Uterus (tissue), 2 donors: ENCODE data around the gene INMT.

Source experiments
- POLR2A ChIP-seq, 2 donors: fragments of 450-650 bp; IDR thresholded peaks; one replicate each; pipeline ENCODE4 v1.6.1; 2016; ENCODE audit warnings: antibody characterized with exemption in 2 of 2, mild to moderate bottlenecking in 1 of 2, moderate library complexity in 1 of 2
- TF ChIP-seq, protein P1 (sequence below), 4 experiments: fragments of 200-600 bp in 2 of 4; fragments of 450-650 bp in 2 of 4; sonication (generic) in 2 of 4; IDR thresholded peaks; one replicate each; pipeline ENCODE4 v1.5.1; 2016 to 2019; ENCODE audit warnings: antibody characterized with exemption in 4 of 4, mild to moderate bottlenecking in 2 of 4, moderate library complexity in 1 of 4

DNA sequence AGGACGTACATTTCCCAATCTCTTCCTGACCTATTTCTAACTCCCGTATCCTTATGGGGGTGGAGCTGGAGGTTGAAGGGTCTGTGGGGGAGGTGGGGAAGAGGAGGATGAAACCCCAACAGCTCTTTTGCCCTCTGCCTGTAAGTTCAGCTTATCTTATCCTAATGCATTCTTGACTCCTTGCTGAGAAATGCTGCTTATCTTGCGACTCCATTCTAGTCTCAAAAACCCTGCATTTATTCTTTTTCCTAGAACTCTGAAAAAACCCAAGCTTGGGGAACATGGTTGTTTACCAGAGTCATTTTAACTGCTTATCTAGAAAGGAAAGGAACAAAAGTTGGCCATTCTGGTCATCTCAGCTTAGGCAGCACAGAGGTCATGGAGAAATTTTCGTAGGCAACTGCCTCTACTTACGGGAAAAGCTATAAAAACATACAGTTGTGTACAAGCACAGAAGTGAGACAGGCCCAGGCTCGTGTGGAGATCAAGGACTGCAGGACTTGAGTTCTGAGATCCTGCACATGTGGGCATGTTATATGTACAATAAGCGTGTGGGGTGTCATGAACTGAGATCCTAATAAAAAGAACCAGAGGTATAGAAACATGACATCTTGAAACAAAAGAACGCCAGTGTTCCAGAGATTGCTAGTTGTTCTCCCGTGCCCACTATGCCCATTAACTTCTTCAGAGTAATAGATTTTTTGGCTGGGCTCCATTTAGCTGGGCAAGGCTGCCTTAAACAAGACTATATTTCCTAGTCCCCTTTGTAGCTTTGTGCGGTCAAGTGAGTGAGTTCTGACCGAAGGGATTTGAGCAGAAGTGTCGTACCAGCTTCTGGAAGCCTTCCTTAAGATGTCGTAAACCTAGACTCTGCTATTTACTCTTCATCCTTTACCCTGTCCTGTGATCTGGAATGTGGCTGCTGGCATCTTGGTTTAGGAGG, 9.6 kb downstream of the INMT start:
- TF ChIP-seq POLR2A (IDR thresholded peaks at IDR 0.05): no peak
- TF ChIP-seq, protein P1, sequence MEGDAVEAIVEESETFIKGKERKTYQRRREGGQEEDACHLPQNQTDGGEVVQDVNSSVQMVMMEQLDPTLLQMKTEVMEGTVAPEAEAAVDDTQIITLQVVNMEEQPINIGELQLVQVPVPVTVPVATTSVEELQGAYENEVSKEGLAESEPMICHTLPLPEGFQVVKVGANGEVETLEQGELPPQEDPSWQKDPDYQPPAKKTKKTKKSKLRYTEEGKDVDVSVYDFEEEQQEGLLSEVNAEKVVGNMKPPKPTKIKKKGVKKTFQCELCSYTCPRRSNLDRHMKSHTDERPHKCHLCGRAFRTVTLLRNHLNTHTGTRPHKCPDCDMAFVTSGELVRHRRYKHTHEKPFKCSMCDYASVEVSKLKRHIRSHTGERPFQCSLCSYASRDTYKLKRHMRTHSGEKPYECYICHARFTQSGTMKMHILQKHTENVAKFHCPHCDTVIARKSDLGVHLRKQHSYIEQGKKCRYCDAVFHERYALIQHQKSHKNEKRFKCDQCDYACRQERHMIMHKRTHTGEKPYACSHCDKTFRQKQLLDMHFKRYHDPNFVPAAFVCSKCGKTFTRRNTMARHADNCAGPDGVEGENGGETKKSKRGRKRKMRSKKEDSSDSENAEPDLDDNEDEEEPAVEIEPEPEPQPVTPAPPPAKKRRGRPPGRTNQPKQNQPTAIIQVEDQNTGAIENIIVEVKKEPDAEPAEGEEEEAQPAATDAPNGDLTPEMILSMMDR (IDR thresholded peaks at IDR 0.05): no peak
